DND-41 (cell line): ENCODE results near the gene TOE1.

Source experiments
- CTCF ChIP-seq: IDR thresholded peaks from 2 replicates; pipeline ENCODE4 v1.5.1; 2012; ENCODE audit warnings: borderline replicate concordance, low read length, moderate library complexity, mild to moderate bottlenecking; ENCODE audit not compliant: poor library complexity, severe bottlenecking; ENCODE audit errors: extremely low read depth
- EZH2 ChIP-seq: IDR thresholded peaks from 3 replicates; pipeline ENCODE4 v1.6.1; 2012; ENCODE audit warnings: borderline replicate concordance, low read depth, mild to moderate bottlenecking, moderate library complexity, low read length, inconsistent platforms; ENCODE audit not compliant: severe bottlenecking

- TF ChIP-seq CTCF (no peak), EZH2 (no peak)
Observed at GRCh38 chr1:45317166-45317565, 22.8 kb upstream of the TOE1 start.
